Lung (tissue), 12 donors: Measurements from ENCODE around the gene SIN3A. TPM values are rescaled to one million over a fixed set of nuclear protein-coding genes. Genes with fewer than 3 reads are reported as not detected.

Experiments used
- ATAC-seq: fragments of 200-7000 bp; cut with Tn5 transposase; one replicate; pipeline ENCODE4 v1.9.1; 2020; ENCODE audit warnings: moderate number of reproducible peaks; ENCODE audit not compliant: insufficient read depth, low FRiP score
- DNase-seq, 3 donors: peaks; one replicate each; pipeline ENCODE4 v3.0.0-alpha.2; 2013 to 2017
- H3K27ac ChIP-seq, 2 donors: one replicate each; pipeline ENCODE4 v1.5.1; 2013; ENCODE audit warnings: mild to moderate bottlenecking in 2 of 2, moderate library complexity in 2 of 2, control low read depth in 1 of 2, inconsistent platforms in 1 of 2, low read depth in 1 of 2, low read length in 1 of 2
- H3K27me3 ChIP-seq, 3 donors: one replicate each; pipeline ENCODE4 v1.5.1; 2013; ENCODE audit warnings: low read length in 2 of 3; ENCODE audit not compliant: control insufficient read depth in 3 of 3, insufficient read depth in 3 of 3
- H3K36me3 ChIP-seq, 4 donors: one replicate each; pipeline ENCODE4 v1.5.1; 2013; ENCODE audit warnings: low read length in 4 of 4, mild to moderate bottlenecking in 1 of 4, moderate library complexity in 1 of 4; ENCODE audit not compliant: control insufficient read depth in 4 of 4, insufficient read depth in 4 of 4
- H3K4me1 ChIP-seq, 5 donors: one replicate each; pipeline ENCODE4 v1.5.1; 2013; ENCODE audit warnings: low read length in 5 of 5, mild to moderate bottlenecking in 2 of 5, moderate library complexity in 1 of 5; ENCODE audit not compliant: control insufficient read depth in 5 of 5, insufficient read depth in 5 of 5
- H3K4me3 ChIP-seq: one replicate; pipeline ENCODE4 v1.5.1; 2013; ENCODE audit warnings: mild to moderate bottlenecking, control low read depth, moderate library complexity
- H3K9ac ChIP-seq, 2 donors: one replicate each; pipeline ENCODE4 v1.5.1; 2013; ENCODE audit warnings: low read length in 2 of 2, control low read depth in 1 of 2; ENCODE audit not compliant: insufficient read depth in 1 of 2
- H3K9me3 ChIP-seq, 4 donors: one replicate each; pipeline ENCODE4 v1.5.1; 2013; ENCODE audit warnings: low read length in 3 of 4, mild to moderate bottlenecking in 1 of 4, moderate library complexity in 1 of 4; ENCODE audit not compliant: control insufficient read depth in 4 of 4, insufficient read depth in 3 of 4
- CTCF ChIP-seq: IDR thresholded peaks from 2 replicates; pipeline ENCODE4 v1.5.1; 2012; ENCODE audit warnings: mild to moderate bottlenecking; ENCODE audit errors: control extremely low read depth, extremely low read depth
- WGBS, 2 donors: extraction: QIAGEN DNeasy Blood & Tissue Kit; methylation state at CpG; one replicate each; pipeline ENCODE4 v1.1.7; 2013; 5-methylcytosine and 5-hydroxymethylcytosine counted together
- polyA plus RNA-seq, 2 donors: library from polyadenylated mRNA; stranded (reverse); fragments of 200-250 nt; gene quantifications; one replicate each; pipeline ENCODE4 v1.2.1, GENCODE V29; 2013
- total RNA-seq, 2 donors: library from RNA; depleted of rRNA in 1 of 2; stranded (reverse); fragments of >200 nt in 1 of 2; gene quantifications; one replicate each; pipeline ENCODE4 v1.2.1, GENCODE V29; 2014 to 2021
- donor health status: control.
- donor health status: control.
- donor health status: Bipolar disorder and iron deficiency.
- donor health status: healthy.
- donor health status: DM: yes; HTN: yes; CAD: no.

Gene SIN3A
- total and polyA plus RNA-seq, 4 donors = 9.8 to 86.1 (median 43.0) TPM

- no peak for TF ChIP-seq CTCF
Measured at GRCh38 chr15:75468913-75469598, 17.6 kb upstream of the SIN3A start.

GRCh38 chr15:75460646-75461045 lies 9.2 kb upstream of the SIN3A start:
- no peak overlapping the region for H3K27ac ChIP-seq
- no peaks in the 10 kb centered on the region for H3K36me3 ChIP-seq
- H3K27me3 ChIP-seq = no peaks in the 10 kb centered on the region
- H3K4me1 ChIP-seq = peaks cover 0 to 8% (median 0%) of the 10 kb centered on the region in 5 donors
- ATAC-seq (no peak), DNase-seq (no peak)
- TF ChIP-seq CTCF = no peak
- 85 to 96% methylated on average over 4 of the region's 4 CpGs for WGBS, 2 donors
- no peaks in the 10 kb centered on the region for H3K9me3 ChIP-seq
- H3K4me3 ChIP-seq = no peak overlapping the region
- H3K9ac ChIP-seq = no peak overlapping the region

More at GRCh38 chr15:75468913-75469598, 17.6 kb upstream of the SIN3A start:
- ATAC-seq = no peak
- peak in 1 of 3 donors; percentile 4 for DNase-seq
- Histone ChIP-seq H3K9ac (no peak overlapping the region), H3K27ac (no peak overlapping the region), H3K9me3 (no peaks in the 10 kb centered on the region), H3K27me3 (no peaks in the 10 kb centered on the region), H3K4me3 (no peak overlapping the region), H3K36me3 (peaks cover 24 to 40% (median 33%) of the 10 kb centered on the region in 4 donors), H3K4me1 (peaks cover 0 to 4% (median 0%) of the 10 kb centered on the region in 5 donors)
- 90 to 96% methylated on average over 2 of the region's 2 CpGs for WGBS, 2 donors

- TF ChIP-seq CTCF = no peak
- Histone ChIP-seq H3K27me3 (no peaks in the 10 kb centered on the region), H3K27ac (no peak overlapping the region), H3K36me3 (no peaks in the 10 kb centered on the region), H3K4me3 (no peak overlapping the region), H3K4me1 (peaks cover 0 to 8% (median 0%) of the 10 kb centered on the region in 5 donors), H3K9me3 (no peaks in the 10 kb centered on the region), H3K9ac (no peak overlapping the region)
- no peak for DNase-seq
- no peak for ATAC-seq
- WGBS, 2 donors = 74 to 91% methylated on average over 1 of the region's 1 CpG
Measured at GRCh38 chr15:75459581-75459980, 8.1 kb upstream of the SIN3A start.
